ENCODE data around the gene SAMD13.
A peak's percentile ranks its signal among the peaks of the same experiment; 100 is the strongest.

Gene SAMD13

DNA sequence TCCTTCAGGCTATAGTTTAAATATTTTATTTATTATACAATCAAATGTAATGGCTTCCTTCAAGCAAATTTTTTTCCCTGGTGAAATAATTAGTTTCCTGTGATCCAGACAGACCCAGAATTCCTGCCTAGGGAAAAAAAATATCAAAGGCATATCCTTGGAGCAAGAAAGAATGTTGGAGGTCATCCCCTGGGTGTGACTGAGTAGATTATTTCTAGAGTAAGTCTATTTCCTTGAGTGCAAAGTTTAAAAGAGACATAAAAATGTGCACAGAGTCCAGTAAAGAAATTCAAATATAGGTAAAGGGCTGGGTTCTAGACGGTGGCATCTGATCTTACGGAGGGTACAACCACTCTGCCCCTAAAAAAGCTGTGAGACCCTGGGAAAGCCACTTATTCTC, 32.2 kb upstream of the SAMD13 start:
- no peak overlapping the region for H3K27ac ChIP-seq (ENCODE audit: insufficient read depth in 1 of 2, low read depth in 1 of 2, low read length in 2 of 2, poor library complexity in 1 of 2, severe bottlenecking in 2 of 2)

DNA sequence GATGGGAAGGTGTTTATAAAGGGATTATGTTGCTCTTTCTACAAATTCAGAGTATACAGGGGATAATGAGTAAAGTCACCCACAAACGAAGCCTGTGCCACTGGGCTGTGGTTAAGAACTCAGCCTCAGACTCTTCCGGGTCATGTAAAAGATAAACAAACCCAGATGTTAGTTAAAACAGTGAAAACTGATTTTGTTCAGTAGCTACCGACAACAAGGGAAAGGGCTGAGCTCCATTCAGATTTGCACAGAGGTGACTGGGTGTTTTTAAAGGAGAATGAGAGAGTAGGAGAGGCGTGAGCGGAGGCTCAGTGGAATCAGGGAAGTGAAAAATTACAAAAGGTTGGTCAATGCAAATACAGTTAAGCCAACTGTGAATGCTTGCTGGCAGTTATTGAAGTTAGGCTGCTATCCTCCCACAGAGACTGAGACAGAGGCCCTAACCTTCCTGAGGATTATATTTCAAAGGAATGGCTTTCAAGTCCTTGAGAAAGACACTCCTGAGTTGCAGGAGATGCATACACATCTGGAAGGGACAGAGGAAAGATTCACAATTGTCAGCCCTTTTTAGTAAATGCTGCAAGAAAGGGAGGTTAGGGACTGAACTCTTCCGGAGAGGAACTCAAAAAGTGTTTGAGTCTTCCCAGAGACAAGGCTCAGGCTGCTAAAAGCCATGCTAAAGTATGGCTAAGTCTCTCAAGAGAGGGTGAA, 29.9 kb upstream of the SAMD13 start:
- DNase-seq, result peak in 2 of 3 donors; percentile 23 to 45
- Histone ChIP-seq H3K27ac (ENCODE audit: insufficient read depth in 1 of 2, low read depth in 1 of 2, low read length in 2 of 2, poor library complexity in 1 of 2, severe bottlenecking in 2 of 2) (no peak overlapping the region), H3K4me1 (ENCODE audit: control extremely low read depth in 1 of 4, control insufficient read depth in 4 of 4, insufficient read depth in 4 of 4, low read length in 3 of 4) (peaks cover 0 to 11% (median 4%) of the 10 kb centered on the region in 4 experiments), H3K27me3 (replicated peaks in 2 of 5; ENCODE audit: control insufficient read depth in 4 of 5, insufficient read depth in 5 of 5, low read length in 4 of 5) (no peaks in the 10 kb centered on the region), H3K9me3 (ENCODE audit: control extremely low read depth in 1 of 5, control insufficient read depth in 4 of 5, insufficient read depth in 2 of 5, low read depth in 1 of 5, low read length in 4 of 5) (no peaks in the 10 kb centered on the region), H3K4me3 (ENCODE audit: control insufficient read depth in 1 of 7, extremely low read depth in 1 of 7, insufficient read depth in 4 of 7, low read depth in 2 of 7, low read length in 6 of 7) (no peak overlapping the region), H3K36me3 (ENCODE audit: control insufficient read depth in 4 of 4, insufficient read depth in 4 of 4, low read length in 3 of 4) (no peaks in the 10 kb centered on the region)
- ChIA-PET CTCF (interaction anchor here (0.6 to 1.0 kb wide), 2 partner anchors 21 to 36 kb away, joined by 3 read pairs; no protein-coding TSS in a partner anchor), POLR2A (no interaction called here)
- 70% methylated on average over 6 of the region's 6 CpGs for WGBS (ENCODE audit: insufficient coverage)

More for the DNA sequence above, 32.2 kb upstream of the SAMD13 start:
- Histone ChIP-seq H3K27me3 (replicated peaks in 2 of 5; ENCODE audit: control insufficient read depth in 4 of 5, insufficient read depth in 5 of 5, low read length in 4 of 5) (no peaks in the 10 kb centered on the region), H3K9me3 (ENCODE audit: control extremely low read depth in 1 of 5, control insufficient read depth in 4 of 5, insufficient read depth in 2 of 5, low read depth in 1 of 5, low read length in 4 of 5) (no peaks in the 10 kb centered on the region), H3K36me3 (ENCODE audit: control insufficient read depth in 4 of 4, insufficient read depth in 4 of 4, low read length in 3 of 4) (no peaks in the 10 kb centered on the region), H3K4me3 (ENCODE audit: control insufficient read depth in 1 of 7, extremely low read depth in 1 of 7, insufficient read depth in 4 of 7, low read depth in 2 of 7, low read length in 6 of 7) (no peak overlapping the region), H3K4me1 (ENCODE audit: control extremely low read depth in 1 of 4, control insufficient read depth in 4 of 4, insufficient read depth in 4 of 4, low read length in 3 of 4) (peaks cover 0 to 11% (median 3%) of the 10 kb centered on the region in 4 experiments)
- CTCF ChIA-PET, result interaction anchor here (1.0 kb wide), 1 partner anchor 122 kb away, joined by 3 read pairs; no protein-coding TSS in a partner anchor
- DNase-seq, result no peak
- POLR2A ChIA-PET, result no interaction called here
- WGBS (ENCODE audit: insufficient coverage), result no CpG with 5 or more reads among the region's 2 CpGs

DNA sequence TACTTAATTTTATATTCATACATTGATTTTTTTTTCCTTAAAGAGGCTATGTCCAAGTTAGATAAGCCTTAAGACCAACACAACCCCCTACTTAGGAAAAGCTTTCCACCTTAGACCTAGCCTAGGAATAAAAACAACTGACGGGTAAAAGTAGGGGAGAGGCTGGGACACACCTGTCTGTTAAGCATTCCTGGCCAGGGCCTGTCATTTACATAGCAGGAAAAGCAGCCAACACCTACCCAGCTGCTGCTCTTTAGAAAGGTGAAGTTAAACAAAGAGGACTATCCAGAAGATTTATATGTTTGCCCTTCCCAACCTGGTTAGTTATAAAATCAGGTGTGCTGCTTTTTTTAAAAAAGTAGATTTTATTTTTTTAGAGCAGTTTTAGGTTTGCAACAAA, 29.1 kb upstream of the SAMD13 start:
- CTCF ChIA-PET, result interaction anchor here (0.6 to 1.0 kb wide), 2 partner anchors 20 to 37 kb away, joined by 3 read pairs; no protein-coding TSS in a partner anchor
- Histone ChIP-seq H3K9me3 (ENCODE audit: control extremely low read depth in 1 of 5, control insufficient read depth in 4 of 5, insufficient read depth in 2 of 5, low read depth in 1 of 5, low read length in 4 of 5) (no peaks in the 10 kb centered on the region), H3K27me3 (replicated peaks in 2 of 5; ENCODE audit: control insufficient read depth in 4 of 5, insufficient read depth in 5 of 5, low read length in 4 of 5) (no peaks in the 10 kb centered on the region), H3K27ac (ENCODE audit: insufficient read depth in 1 of 2, low read depth in 1 of 2, low read length in 2 of 2, poor library complexity in 1 of 2, severe bottlenecking in 2 of 2) (no peak overlapping the region), H3K4me3 (ENCODE audit: control insufficient read depth in 1 of 7, extremely low read depth in 1 of 7, insufficient read depth in 4 of 7, low read depth in 2 of 7, low read length in 6 of 7) (no peak overlapping the region), H3K4me1 (ENCODE audit: control extremely low read depth in 1 of 4, control insufficient read depth in 4 of 4, insufficient read depth in 4 of 4, low read length in 3 of 4) (peaks cover 0 to 11% (median 4%) of the 10 kb centered on the region in 4 experiments), H3K36me3 (ENCODE audit: control insufficient read depth in 4 of 4, insufficient read depth in 4 of 4, low read length in 3 of 4) (no peaks in the 10 kb centered on the region)
- POLR2A ChIA-PET, result no interaction called here
- 80% methylated on average over 1 of the region's 1 CpG for WGBS (ENCODE audit: insufficient coverage)
- no peak for DNase-seq

DNA sequence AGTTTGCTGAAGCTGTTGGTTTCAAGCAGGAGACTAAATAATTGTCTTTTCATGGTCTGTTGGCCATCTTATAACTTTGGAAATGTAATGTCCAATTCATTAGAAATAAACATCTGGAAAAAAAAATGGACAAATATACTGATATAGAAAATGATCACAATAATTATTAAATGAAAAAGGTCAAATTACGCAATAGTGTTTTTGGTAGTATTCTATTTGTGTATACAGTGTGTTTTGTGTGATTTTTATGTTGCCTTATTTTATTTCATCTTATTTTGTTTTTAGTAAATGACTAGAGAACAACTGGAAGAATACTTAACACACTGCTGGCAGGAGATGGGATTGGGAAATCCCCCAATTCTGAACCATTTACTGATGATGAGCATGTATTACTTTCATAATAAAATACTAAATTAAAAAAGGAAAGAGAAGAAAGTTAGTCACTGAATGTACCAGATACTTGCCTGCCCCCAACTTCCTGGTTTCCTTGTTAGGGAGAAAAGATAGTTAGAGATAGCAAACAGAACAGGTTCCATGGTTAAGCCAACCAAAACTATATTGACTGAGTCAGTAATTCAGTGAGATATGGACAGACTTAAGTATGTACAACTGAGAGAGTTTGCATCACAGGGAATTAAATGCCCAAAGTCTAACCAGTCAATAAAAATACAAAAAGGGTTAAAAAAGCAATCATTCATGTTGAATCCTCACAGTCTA, 24.0 kb upstream of the SAMD13 start:
- no peak overlapping the region for H3K27ac ChIP-seq (ENCODE audit: insufficient read depth in 1 of 2, low read depth in 1 of 2, low read length in 2 of 2, poor library complexity in 1 of 2, severe bottlenecking in 2 of 2)
- no peak for DNase-seq
- POLR2A ChIA-PET, result no interaction called here
- no peak overlapping the region for H3K4me3 ChIP-seq (ENCODE audit: control insufficient read depth in 1 of 7, extremely low read depth in 1 of 7, insufficient read depth in 4 of 7, low read depth in 2 of 7, low read length in 6 of 7)
- H3K4me1 ChIP-seq (ENCODE audit: control extremely low read depth in 1 of 4, control insufficient read depth in 4 of 4, insufficient read depth in 4 of 4, low read length in 3 of 4), result peaks cover 0 to 3% (median 0%) of the 10 kb centered on the region in 4 experiments
- H3K36me3 ChIP-seq (ENCODE audit: control insufficient read depth in 4 of 4, insufficient read depth in 4 of 4, low read length in 3 of 4), result no peaks in the 10 kb centered on the region
- H3K9me3 ChIP-seq (ENCODE audit: control extremely low read depth in 1 of 5, control insufficient read depth in 4 of 5, insufficient read depth in 2 of 5, low read depth in 1 of 5, low read length in 4 of 5), result no peaks in the 10 kb centered on the region
- H3K27me3 ChIP-seq (replicated peaks in 2 of 5; ENCODE audit: control insufficient read depth in 4 of 5, insufficient read depth in 5 of 5, low read length in 4 of 5), result no peaks in the 10 kb centered on the region
- no CpG with 5 or more reads among the region's 1 CpG for WGBS (ENCODE audit: insufficient coverage)
- CTCF ChIA-PET, result no interaction called here

DNA sequence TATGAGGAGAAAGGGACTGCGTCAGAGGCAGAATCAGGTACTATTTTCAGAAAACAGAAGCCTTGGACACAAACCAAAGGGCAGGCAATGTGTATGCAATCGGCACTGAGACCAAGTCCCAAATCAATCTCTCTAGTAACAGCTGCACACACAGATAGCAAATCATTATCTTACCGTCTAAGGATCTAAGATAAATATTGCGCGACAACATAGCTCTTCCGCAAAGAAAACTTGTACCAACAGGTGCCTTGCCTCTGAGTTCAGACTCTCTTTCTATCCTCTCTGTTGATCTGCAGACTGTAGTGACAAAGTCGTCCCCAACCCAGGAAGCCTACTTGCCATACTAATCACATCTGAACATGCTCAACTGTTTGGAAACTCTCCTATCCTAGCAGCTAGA, 22.6 kb upstream of the SAMD13 start:
- CTCF ChIA-PET, result interaction anchor here (0.6 kb wide), 1 partner anchor 11 kb away, joined by 3 read pairs; no protein-coding TSS in a partner anchor
- DNase-seq, result no peak
- peaks cover 0 to 3% (median 0%) of the 10 kb centered on the region in 4 experiments for H3K4me1 ChIP-seq (ENCODE audit: control extremely low read depth in 1 of 4, control insufficient read depth in 4 of 4, insufficient read depth in 4 of 4, low read length in 3 of 4)
- 90% methylated on average over 6 of the region's 7 CpGs for WGBS (ENCODE audit: insufficient coverage)
- H3K9me3 ChIP-seq (ENCODE audit: control extremely low read depth in 1 of 5, control insufficient read depth in 4 of 5, insufficient read depth in 2 of 5, low read depth in 1 of 5, low read length in 4 of 5), result no peaks in the 10 kb centered on the region
- H3K36me3 ChIP-seq (ENCODE audit: control insufficient read depth in 4 of 4, insufficient read depth in 4 of 4, low read length in 3 of 4), result no peaks in the 10 kb centered on the region
- POLR2A ChIA-PET, result no interaction called here
- no peaks in the 10 kb centered on the region for H3K27me3 ChIP-seq (replicated peaks in 2 of 5; ENCODE audit: control insufficient read depth in 4 of 5, insufficient read depth in 5 of 5, low read length in 4 of 5)
- no peak overlapping the region for H3K27ac ChIP-seq (ENCODE audit: insufficient read depth in 1 of 2, low read depth in 1 of 2, low read length in 2 of 2, poor library complexity in 1 of 2, severe bottlenecking in 2 of 2)
- H3K4me3 ChIP-seq (ENCODE audit: control insufficient read depth in 1 of 7, extremely low read depth in 1 of 7, insufficient read depth in 4 of 7, low read depth in 2 of 7, low read length in 6 of 7), result no peak overlapping the region

DNA sequence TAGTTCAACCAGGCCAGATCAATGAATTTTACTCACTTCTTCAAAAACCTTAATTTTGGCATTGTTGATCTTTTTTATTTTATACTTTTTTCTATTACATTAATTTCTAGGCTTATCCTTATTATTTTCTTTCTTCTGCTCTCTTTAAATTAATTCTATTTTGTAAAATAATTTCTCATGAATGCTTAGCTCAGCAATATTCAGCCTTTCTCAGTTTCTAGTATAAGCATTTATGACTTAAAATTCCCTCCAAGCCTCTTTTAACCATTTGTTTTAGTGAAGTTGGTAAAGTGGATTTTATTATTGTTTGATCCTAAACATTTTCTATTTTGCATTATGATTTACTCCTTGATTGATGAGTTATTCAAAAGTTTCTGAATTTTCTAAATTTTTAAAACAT, 20.6 kb upstream of the SAMD13 start:
- CTCF ChIA-PET, result no interaction called here
- no peak overlapping the region for H3K4me3 ChIP-seq (ENCODE audit: control insufficient read depth in 1 of 7, extremely low read depth in 1 of 7, insufficient read depth in 4 of 7, low read depth in 2 of 7, low read length in 6 of 7)
- H3K27ac ChIP-seq (ENCODE audit: insufficient read depth in 1 of 2, low read depth in 1 of 2, low read length in 2 of 2, poor library complexity in 1 of 2, severe bottlenecking in 2 of 2), result no peak overlapping the region
- POLR2A ChIA-PET, result no interaction called here
- H3K36me3 ChIP-seq (ENCODE audit: control insufficient read depth in 4 of 4, insufficient read depth in 4 of 4, low read length in 3 of 4), result no peaks in the 10 kb centered on the region
- H3K4me1 ChIP-seq (ENCODE audit: control extremely low read depth in 1 of 4, control insufficient read depth in 4 of 4, insufficient read depth in 4 of 4, low read length in 3 of 4), result no peaks in the 10 kb centered on the region
- H3K27me3 ChIP-seq (replicated peaks in 2 of 5; ENCODE audit: control insufficient read depth in 4 of 5, insufficient read depth in 5 of 5, low read length in 4 of 5), result no peaks in the 10 kb centered on the region
- DNase-seq, result no peak
- no peaks in the 10 kb centered on the region for H3K9me3 ChIP-seq (ENCODE audit: control extremely low read depth in 1 of 5, control insufficient read depth in 4 of 5, insufficient read depth in 2 of 5, low read depth in 1 of 5, low read length in 4 of 5)

DNA sequence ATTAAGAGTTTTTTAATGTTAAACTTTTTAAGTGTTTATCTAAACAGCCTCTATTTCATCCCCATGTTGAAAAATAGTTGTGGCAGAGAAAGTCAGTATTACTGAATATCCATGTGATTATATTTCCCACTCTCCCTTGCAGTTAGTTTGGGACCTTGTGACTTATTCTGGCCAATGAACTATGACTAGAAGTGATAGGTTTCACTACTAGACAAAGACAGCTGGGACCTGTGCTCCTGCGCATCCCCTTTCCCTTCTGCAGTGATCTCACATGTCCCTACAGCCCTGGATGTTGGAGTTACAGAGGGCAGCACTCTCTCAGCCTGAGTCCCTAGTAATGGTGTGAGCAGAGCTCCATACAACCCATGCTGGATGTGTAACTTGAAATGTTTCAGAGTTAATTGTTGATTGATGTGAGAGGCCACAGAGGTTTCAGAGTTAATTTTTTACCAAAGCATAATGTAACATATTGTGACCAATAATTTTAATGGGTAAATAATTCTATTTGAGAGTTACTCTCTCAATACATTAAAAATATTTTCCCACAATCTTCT, 18.7 kb upstream of the SAMD13 start:
- H3K27me3 ChIP-seq (replicated peaks in 2 of 5; ENCODE audit: control insufficient read depth in 4 of 5, insufficient read depth in 5 of 5, low read length in 4 of 5), result no peaks in the 10 kb centered on the region
- 100% methylated on average over 1 of the region's 1 CpG for WGBS (ENCODE audit: insufficient coverage)
- DNase-seq, result no peak
- H3K4me3 ChIP-seq (ENCODE audit: control insufficient read depth in 1 of 7, extremely low read depth in 1 of 7, insufficient read depth in 4 of 7, low read depth in 2 of 7, low read length in 6 of 7), result no peak overlapping the region
- no peak overlapping the region for H3K27ac ChIP-seq (ENCODE audit: insufficient read depth in 1 of 2, low read depth in 1 of 2, low read length in 2 of 2, poor library complexity in 1 of 2, severe bottlenecking in 2 of 2)
- CTCF ChIA-PET, result no interaction called here
- H3K36me3 ChIP-seq (ENCODE audit: control insufficient read depth in 4 of 4, insufficient read depth in 4 of 4, low read length in 3 of 4), result no peaks in the 10 kb centered on the region
- no peaks in the 10 kb centered on the region for H3K4me1 ChIP-seq (ENCODE audit: control extremely low read depth in 1 of 4, control insufficient read depth in 4 of 4, insufficient read depth in 4 of 4, low read length in 3 of 4)
- POLR2A ChIA-PET, result no interaction called here
- H3K9me3 ChIP-seq (ENCODE audit: control extremely low read depth in 1 of 5, control insufficient read depth in 4 of 5, insufficient read depth in 2 of 5, low read depth in 1 of 5, low read length in 4 of 5), result peaks cover 0 to 11% (median 1%) of the 10 kb centered on the region in 5 experiments
